Adrenal gland (tissue), 12 donors: ENCODE results near the gene DPP6. TPM values are rescaled to one million over a fixed set of nuclear protein-coding genes. Genes with fewer than 3 reads are reported as not detected.

ENCODE experiments used
- DNase-seq, 7 donors: peaks; one replicate each; pipeline ENCODE4 v3.0.0-alpha.2; 2019 to 2020
- H3K27ac ChIP-seq, 5 donors: fragments of 200-600 bp; sonication (generic) in 4 of 5; 1 replicate in 3 of 5; 2 replicates in 2 of 5; pipeline versions ENCODE4 v1.5.1 to v1.8.0; 2016 to 2020; ENCODE audit warnings: mild to moderate bottlenecking in 1 of 5
- H3K27me3 ChIP-seq: fragments of 200-600 bp; 2 replicates; pipeline ENCODE4 v1.8.0; 2021
- H3K36me3 ChIP-seq, 2 donors: fragments of 200-600 bp; replicated peaks in 1 of 2; 1 replicate in 1 of 2; 2 replicates in 1 of 2; pipeline versions ENCODE4 v1.5.1 to v1.8.0; 2018 to 2022
- H3K4me1 ChIP-seq, 2 donors: fragments of 200-600 bp; replicated peaks in 1 of 2; 1 replicate in 1 of 2; 2 replicates in 1 of 2; pipeline versions ENCODE4 v1.5.1 to v1.8.0; 2018 to 2021
- H3K4me3 ChIP-seq, 4 donors: fragments of 200-600 bp; sonication (generic) in 3 of 4; one replicate each; pipeline ENCODE4 v1.5.1; 2016 to 2018
- H3K9me3 ChIP-seq, 3 donors: fragments of 200-600 bp; sonication (generic) in 1 of 3; replicated peaks in 1 of 3; 1 replicate in 2 of 3; 2 replicates in 1 of 3; pipeline versions ENCODE4 v1.5.1 to v1.8.0; 2016 to 2021
- CTCF ChIP-seq, 6 experiments: fragments of 450-650 bp in 4 of 6; fragments of 200-600 bp in 2 of 6; sonication (generic) in 1 of 6; IDR thresholded peaks; 1 replicate in 5 of 6; 2 replicates in 1 of 6; pipeline versions ENCODE4 v1.5.1 to v1.8.0; 2016 to 2021; ENCODE audit warnings: antibody characterized with exemption in 6 of 6, mild to moderate bottlenecking in 2 of 6, moderate library complexity in 1 of 6
- POLR2A ChIP-seq, 2 donors: fragments of 450-650 bp; IDR thresholded peaks; one replicate each; pipeline ENCODE4 v1.6.1; 2017; ENCODE audit warnings: antibody characterized with exemption in 2 of 2, mild to moderate bottlenecking in 2 of 2, moderate library complexity in 1 of 2
- WGBS, 4 donors: extraction: QIAGEN DNeasy Blood & Tissue Kit in 2 of 4; methylation state at CpG; one replicate each; pipeline versions ENCODE4 v1.1.5 to v1.1.7; 2013 to 2017; 5-methylcytosine and 5-hydroxymethylcytosine counted together
- intact Hi-C, 2 donors: fragments of 100-400 bp; cut with DNase I; formaldehyde crosslinking; loops; one replicate each; pipeline versions ENCODE4 v1.14.1 to v1.15.0; 2022 to 2023
- polyA plus RNA-seq, 3 donors: library from polyadenylated mRNA; stranded (reverse); fragments of 200-250 nt in 2 of 3; fragments of 350-450 nt in 1 of 3; fragmentation: Illumina TruSeq in 1 of 3; extraction: RNeasy Lipid Tissue Mini Kit (QIAGEN cat#74804) in 1 of 3; gene quantifications; one replicate each; pipeline ENCODE4 v1.2.3, GENCODE V29; 2013 to 2014
- total RNA-seq, 9 donors: library from RNA; depleted of rRNA in 4 of 9; stranded (reverse); fragments of >200 nt in 4 of 9; fragments of 120-200 nt in 1 of 9; fragmentation: NEBNext Ultra II Directional in 1 of 9; extraction: Animal tissue kit (Norgen Biotek cat#: 25700) in 1 of 9; gene quantifications; one replicate each; pipeline versions ENCODE4 v1.1.0 to v1.2.4, GENCODE V29; 2013 to 2023
- donor health status: healthy with polysubstance abuse.
- donor health status: Bipolar disorder and iron deficiency.
- donor health status: DM: yes; HTN: yes; CAD: no.
- donor health status: DM: no; HTN: no; CAD: no.
- donor health status: DM: no; HTN: no; CAD: no.
- donor health status: DM: yes; HTN: yes; CAD: no.

DPP6 gene
- total and polyA plus RNA-seq, 12 donors = 0.39 to 13.1 (median 5.1) TPM

GRCh38 chr7:154844499-154844898 lies 792.3 kb downstream of the DPP6 start:
- TF ChIP-seq POLR2A (IDR thresholded peaks at IDR 0.05) (no peak), CTCF (IDR thresholded peaks at IDR 0.05) (no peak)
- WGBS, 4 donors = 74 to 95% (median 87%) methylated on average over 5 of the region's 5 CpGs
- DNase-seq = no peak
- H3K27me3 ChIP-seq = peaks cover 5% of the 10 kb centered on the region
- H3K27ac ChIP-seq = no peak overlapping the region
- no peaks in the 10 kb centered on the region for H3K36me3 ChIP-seq
- intact Hi-C loops = no loop called here
- H3K4me1 ChIP-seq = peaks cover 0 to 3% of the 10 kb centered on the region in 2 donors
- H3K9me3 ChIP-seq = no peaks in the 10 kb centered on the region
- no peak overlapping the region for H3K4me3 ChIP-seq

GRCh38 chr7:154844955-154845354 lies 792.8 kb downstream of the DPP6 start:
- Histone ChIP-seq H3K27me3 (peaks cover 5% of the 10 kb centered on the region), H3K36me3 (no peaks in the 10 kb centered on the region), H3K9me3 (no peaks in the 10 kb centered on the region), H3K4me3 (no peak overlapping the region), H3K4me1 (peaks cover 0 to 3% of the 10 kb centered on the region in 2 donors), H3K27ac (no peak overlapping the region)
- TF ChIP-seq POLR2A (IDR thresholded peaks at IDR 0.05) (no peak), CTCF (IDR thresholded peaks at IDR 0.05) (no peak)
- no peak for DNase-seq
- 79 to 99% (median 90%) methylated on average over 5 of the region's 5 CpGs for WGBS, 4 donors
- intact Hi-C loops = no loop called here

GRCh38 chr7:154848464-154848863 lies 796.3 kb downstream of the DPP6 start:
- 44 to 66% (median 49%) methylated on average over 2 of the region's 2 CpGs for WGBS, 4 donors
- Histone ChIP-seq H3K9me3 (no peaks in the 10 kb centered on the region), H3K36me3 (no peaks in the 10 kb centered on the region), H3K4me3 (no peak overlapping the region), H3K27me3 (no peaks in the 10 kb centered on the region), H3K27ac (no peak overlapping the region), H3K4me1 (no peaks in the 10 kb centered on the region)
- TF ChIP-seq POLR2A (IDR thresholded peaks at IDR 0.05) (no peak), CTCF (IDR thresholded peaks at IDR 0.05) (no peak)
- DNase-seq = no peak
- intact Hi-C loops = no loop called here

- 58 to 93% (median 76%) methylated on average over 4 of the region's 4 CpGs for WGBS, 4 donors
- Histone ChIP-seq H3K4me1 (no peaks in the 10 kb centered on the region), H3K4me3 (no peak overlapping the region), H3K36me3 (no peaks in the 10 kb centered on the region), H3K9me3 (no peaks in the 10 kb centered on the region), H3K27ac (no peak overlapping the region), H3K27me3 (no peaks in the 10 kb centered on the region)
- no peak for DNase-seq
- intact Hi-C loops = no loop called here
- no peak for TF ChIP-seq POLR2A (IDR thresholded peaks at IDR 0.05)
- no peak for TF ChIP-seq CTCF (IDR thresholded peaks at IDR 0.05)
Measured at GRCh38 chr7:154852205-154852604, 800.0 kb downstream of the DPP6 start.
